Upper lobe of left lung (tissue), 6 donors: Measurements from ENCODE around the gene APBB2. TPM values are rescaled to one million over a fixed set of nuclear protein-coding genes. Genes with fewer than 3 reads are reported as not detected.

Experiments used
- ATAC-seq, 2 donors: fragments of 200-7000 bp; cut with Tn5 transposase; one replicate each; pipeline ENCODE4 v1.9.1; 2022; ENCODE audit warnings: mild to moderate bottlenecking in 2 of 2, moderate library complexity in 2 of 2; ENCODE audit not compliant: low FRiP score in 2 of 2
- DNase-seq, 2 donors: peaks; one replicate each; pipeline ENCODE4 v3.0.0-alpha.2; 2019 to 2020
- H3K27ac ChIP-seq, 4 donors: fragments of 200-600 bp; sonication (generic); one replicate each; pipeline ENCODE4 v1.5.1; 2016 to 2019
- H3K27me3 ChIP-seq, 4 donors: fragments of 200-600 bp; sonication (generic); one replicate each; pipeline ENCODE4 v1.5.1; 2017 to 2019
- H3K36me3 ChIP-seq, 4 donors: fragments of 200-600 bp; sonication (generic); one replicate each; pipeline ENCODE4 v1.5.1; 2016 to 2019
- H3K4me1 ChIP-seq, 4 donors: fragments of 200-600 bp; sonication (generic); one replicate each; pipeline ENCODE4 v1.5.1; 2018 to 2019
- H3K4me3 ChIP-seq, 4 donors: fragments of 200-600 bp; sonication (generic); one replicate each; pipeline ENCODE4 v1.5.1; 2017 to 2019; ENCODE audit warnings: mild to moderate bottlenecking in 2 of 4, moderate library complexity in 1 of 4
- H3K9me3 ChIP-seq, 4 donors: fragments of 200-600 bp; sonication (generic); one replicate each; pipeline ENCODE4 v1.5.1; 2018 to 2019
- CTCF ChIP-seq, 6 experiments: fragments of 450-650 bp in 4 of 6; fragments of 200-600 bp in 2 of 6; sonication (generic) in 2 of 6; IDR thresholded peaks; one replicate each; pipeline ENCODE4 v1.5.1; 2016 to 2019; ENCODE audit warnings: antibody characterized with exemption in 6 of 6
- EP300 ChIP-seq, 4 donors: sonication (generic); formaldehyde crosslinking; IDR thresholded peaks; one replicate each; pipeline ENCODE4 v1.5.1; 2017; ENCODE audit warnings: antibody characterized with exemption in 4 of 4, control low read depth in 2 of 4
- POLR2A ChIP-seq, 4 donors: fragments of 450-650 bp; IDR thresholded peaks; one replicate each; pipeline ENCODE4 v1.5.1; 2016 to 2017; ENCODE audit warnings: antibody characterized with exemption in 4 of 4, mild to moderate bottlenecking in 2 of 4
- POLR2AphosphoS5 ChIP-seq, 2 donors: sonication (generic); formaldehyde crosslinking; IDR thresholded peaks; one replicate each; pipeline ENCODE4 v1.5.1; 2017; ENCODE audit warnings: antibody characterized with exemption in 2 of 2
- WGBS, 2 donors: methylation state at CpG; one replicate each; pipeline ENCODE4 v1.1.5; 2017 to 2018; 5-methylcytosine and 5-hydroxymethylcytosine counted together
- total RNA-seq, 6 donors: library from RNA; depleted of rRNA in 4 of 6; stranded (reverse); fragments of >200 nt in 4 of 6; gene quantifications; one replicate each; pipeline versions ENCODE4 v1.1.0 to v1.2.1, GENCODE V29; 2016 to 2021
- donor health status: DM: no; HTN: no; CAD: no; lungs with moderate emphysema.
- donor health status: DM: no; HTN: yes; CAD: no; lungs with severe emphysema.

APBB2 gene
- total RNA-seq, 6 donors from 2014 or later = 69.5 to 168 (median 102) TPM

GRCh38 chr4:40992472-40993295 is 221.7 kb downstream of the APBB2 start:
- DNase-seq (no peak), ATAC-seq (peak; percentile 20 to 63)
- Histone ChIP-seq H3K4me3 (no peak overlapping the region), H3K27me3 (no peaks in the 10 kb centered on the region), H3K9me3 (no peaks in the 10 kb centered on the region), H3K36me3 (no peaks in the 10 kb centered on the region), H3K27ac (peak overlapping the region in 3 of 4 donors; percentile 2 to 73 (median 44)), H3K4me1 (peaks cover 4 to 28% (median 17%) of the 10 kb centered on the region in 4 donors)
- TF ChIP-seq EP300 (IDR thresholded peaks at IDR 0.05) (no peak), POLR2AphosphoS5 (IDR thresholded peaks at IDR 0.05) (no peak)
- WGBS, 2 donors = 55 to 59% methylated on average over 17 of the region's 17 CpGs

- 85 to 92% methylated on average over 3 of the region's 3 CpGs for WGBS, 2 donors
- DNase-seq = no peak
- no peak overlapping the region for H3K4me3 ChIP-seq
- no peak for ATAC-seq
- H3K27me3 ChIP-seq = no peaks in the 10 kb centered on the region
- H3K27ac ChIP-seq = peak overlapping the region in 1 of 4 donors; percentile 73
- peaks cover 4 to 28% (median 17%) of the 10 kb centered on the region in 4 donors for H3K4me1 ChIP-seq
- TF ChIP-seq POLR2A (IDR thresholded peaks at IDR 0.05) (no peak), POLR2AphosphoS5 (IDR thresholded peaks at IDR 0.05) (no peak), CTCF (IDR thresholded peaks at IDR 0.05) (no peak), EP300 (IDR thresholded peaks at IDR 0.05) (no peak)
- H3K9me3 ChIP-seq = no peaks in the 10 kb centered on the region
- H3K36me3 ChIP-seq = no peaks in the 10 kb centered on the region
Measured at GRCh38 chr4:40991908-40992307, 222.4 kb downstream of the APBB2 start.

GRCh38 chr4:40990899-40991265 is 223.5 kb downstream of the APBB2 start:
- DNase-seq (no peak), ATAC-seq (no peak)
- no peak overlapping the region for H3K27ac ChIP-seq
- 77 to 88% methylated on average over 3 of the region's 3 CpGs for WGBS, 2 donors
- H3K4me3 ChIP-seq = no peak overlapping the region
- no peaks in the 10 kb centered on the region for H3K27me3 ChIP-seq
- peaks cover 4 to 28% (median 17%) of the 10 kb centered on the region in 4 donors for H3K4me1 ChIP-seq
- no peak for TF ChIP-seq POLR2AphosphoS5 (IDR thresholded peaks at IDR 0.05)
- TF ChIP-seq EP300 (IDR thresholded peaks at IDR 0.05) = no peak
- no peak for TF ChIP-seq POLR2A (IDR thresholded peaks at IDR 0.05)
- TF ChIP-seq CTCF (IDR thresholded peaks at IDR 0.05) = no peak
- H3K9me3 ChIP-seq = no peaks in the 10 kb centered on the region
- H3K36me3 ChIP-seq = no peaks in the 10 kb centered on the region

- ATAC-seq (peak in 1 of 2 donors; percentile 49), DNase-seq (no peak)
- no peaks in the 10 kb centered on the region for H3K9me3 ChIP-seq
- TF ChIP-seq EP300 (IDR thresholded peaks at IDR 0.05) = no peak
- no peak for TF ChIP-seq POLR2A (IDR thresholded peaks at IDR 0.05)
- no peak for TF ChIP-seq POLR2AphosphoS5 (IDR thresholded peaks at IDR 0.05)
- no peak for TF ChIP-seq CTCF (IDR thresholded peaks at IDR 0.05)
- H3K27me3 ChIP-seq = no peaks in the 10 kb centered on the region
- peak overlapping the region in 1 of 4 donors; percentile 2 for H3K27ac ChIP-seq
- H3K4me3 ChIP-seq = no peak overlapping the region
- peaks cover 4 to 28% (median 17%) of the 10 kb centered on the region in 4 donors for H3K4me1 ChIP-seq
- WGBS, 2 donors = 83 to 88% methylated on average over 5 of the region's 5 CpGs
- no peaks in the 10 kb centered on the region for H3K36me3 ChIP-seq
Measured at GRCh38 chr4:40990236-40990898, 224.0 kb downstream of the APBB2 start.

GRCh38 chr4:40987151-40987550 is 227.2 kb downstream of the APBB2 start:
- no peaks in the 10 kb centered on the region for H3K36me3 ChIP-seq
- no peak overlapping the region for H3K27ac ChIP-seq
- H3K4me1 ChIP-seq = peaks cover 4 to 14% (median 7%) of the 10 kb centered on the region in 4 donors
- H3K9me3 ChIP-seq = no peaks in the 10 kb centered on the region
- ATAC-seq (no peak), DNase-seq (no peak)
- TF ChIP-seq EP300 (IDR thresholded peaks at IDR 0.05) = no peak
- TF ChIP-seq POLR2AphosphoS5 (IDR thresholded peaks at IDR 0.05) = no peak
- TF ChIP-seq POLR2A (IDR thresholded peaks at IDR 0.05) = no peak
- no peak for TF ChIP-seq CTCF (IDR thresholded peaks at IDR 0.05)
- 68 to 69% methylated on average over 3 of the region's 3 CpGs for WGBS, 2 donors
- no peaks in the 10 kb centered on the region for H3K27me3 ChIP-seq
- H3K4me3 ChIP-seq = no peak overlapping the region
